ENCODE data around the gene AKAP13.

DNA sequence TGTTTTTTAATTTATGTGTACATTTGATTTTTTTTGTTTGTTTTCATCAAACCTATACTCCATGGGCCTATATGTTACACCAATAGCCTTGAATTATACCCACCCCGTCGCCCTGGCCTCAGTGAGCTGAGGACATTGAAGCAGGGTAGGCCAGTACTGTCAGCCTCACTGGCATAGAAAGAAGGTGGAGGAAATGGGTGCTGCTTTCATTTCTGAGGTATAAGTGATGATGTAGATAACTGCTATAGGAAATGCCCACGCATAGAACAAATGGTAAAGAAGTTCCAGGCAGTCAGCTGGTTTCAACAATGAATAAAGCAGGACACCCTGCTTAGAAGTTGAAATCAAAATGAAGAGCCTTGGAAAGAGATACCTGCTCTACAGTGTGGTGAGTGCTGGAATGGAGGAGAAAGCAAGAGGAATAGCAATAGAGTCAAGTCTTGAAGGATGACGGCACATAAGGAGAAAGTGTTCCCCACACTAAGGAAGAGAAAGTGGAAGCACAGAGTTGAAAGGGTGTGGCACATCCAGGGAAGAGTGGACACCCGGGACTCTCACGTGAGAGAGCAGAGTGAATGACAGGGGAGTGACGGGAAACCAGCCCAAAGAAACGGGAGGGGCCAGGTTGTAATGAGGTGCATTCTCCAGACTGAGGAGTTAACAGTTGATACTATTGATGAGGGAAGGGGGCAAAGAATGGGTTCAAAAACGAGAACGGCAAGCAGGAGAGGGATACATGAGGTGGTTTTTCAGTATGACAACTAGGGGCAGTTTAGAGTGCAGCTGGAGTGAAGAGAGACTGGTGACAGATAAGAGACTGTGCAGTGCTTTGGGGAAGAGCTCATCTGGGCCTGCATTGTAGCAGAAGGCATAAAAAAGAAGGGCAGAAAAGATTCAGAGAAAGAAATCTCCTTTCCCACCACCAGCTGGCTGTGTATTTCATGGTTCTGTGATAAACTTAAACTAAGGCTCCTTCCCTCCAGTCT lies 343.9 kb downstream of the AKAP13 start:
- TF ChIP-seq EP300 (IDR thresholded peaks at IDR 0.05) (no peak), POLR2AphosphoS5 (IDR thresholded peaks at IDR 0.05) (no peak)
- TF ChIP-seq, protein P1, sequence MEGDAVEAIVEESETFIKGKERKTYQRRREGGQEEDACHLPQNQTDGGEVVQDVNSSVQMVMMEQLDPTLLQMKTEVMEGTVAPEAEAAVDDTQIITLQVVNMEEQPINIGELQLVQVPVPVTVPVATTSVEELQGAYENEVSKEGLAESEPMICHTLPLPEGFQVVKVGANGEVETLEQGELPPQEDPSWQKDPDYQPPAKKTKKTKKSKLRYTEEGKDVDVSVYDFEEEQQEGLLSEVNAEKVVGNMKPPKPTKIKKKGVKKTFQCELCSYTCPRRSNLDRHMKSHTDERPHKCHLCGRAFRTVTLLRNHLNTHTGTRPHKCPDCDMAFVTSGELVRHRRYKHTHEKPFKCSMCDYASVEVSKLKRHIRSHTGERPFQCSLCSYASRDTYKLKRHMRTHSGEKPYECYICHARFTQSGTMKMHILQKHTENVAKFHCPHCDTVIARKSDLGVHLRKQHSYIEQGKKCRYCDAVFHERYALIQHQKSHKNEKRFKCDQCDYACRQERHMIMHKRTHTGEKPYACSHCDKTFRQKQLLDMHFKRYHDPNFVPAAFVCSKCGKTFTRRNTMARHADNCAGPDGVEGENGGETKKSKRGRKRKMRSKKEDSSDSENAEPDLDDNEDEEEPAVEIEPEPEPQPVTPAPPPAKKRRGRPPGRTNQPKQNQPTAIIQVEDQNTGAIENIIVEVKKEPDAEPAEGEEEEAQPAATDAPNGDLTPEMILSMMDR (IDR thresholded peaks at IDR 0.05): no peak
